Ishikawa (cell line): ENCODE measurements around the gene AGAP1.
A peak's percentile ranks its signal among the peaks of the same experiment; 100 is the strongest.

Source experiments
- CEBPB ChIP-seq: IDR thresholded peaks from 2 replicates; pipeline ENCODE4 v1.6.1; 2012
- CREB1 ChIP-seq: IDR thresholded peaks from 2 replicates; pipeline ENCODE4 v1.6.1; 2012; ENCODE audit warnings: low read depth
- EGR1 ChIP-seq: IDR thresholded peaks from 2 replicates; pipeline ENCODE4 v1.6.1; 2012
- EP300 ChIP-seq: IDR thresholded peaks from 2 replicates; pipeline ENCODE4 v1.6.1; 2012; ENCODE audit warnings: borderline replicate concordance
- FOXM1 ChIP-seq: IDR thresholded peaks from 2 replicates; pipeline ENCODE4 v1.6.1; 2012; ENCODE audit warnings: low read depth, borderline replicate concordance
- MAX ChIP-seq: IDR thresholded peaks from 2 replicates; pipeline ENCODE4 v1.6.1; 2012
- NFIC ChIP-seq: IDR thresholded peaks from 2 replicates; pipeline ENCODE4 v1.6.1; 2012
- RAD21 ChIP-seq: IDR thresholded peaks from 2 replicates; pipeline ENCODE4 v1.6.1; 2012; ENCODE audit warnings: low read depth
- REST ChIP-seq: IDR thresholded peaks from 2 replicates; pipeline ENCODE4 v1.6.1; 2012; ENCODE audit warnings: low read depth, mild to moderate bottlenecking
- TAF1 ChIP-seq: IDR thresholded peaks from 2 replicates; pipeline ENCODE4 v1.6.1; 2012; ENCODE audit warnings: low read depth, mild to moderate bottlenecking
- TCF12 ChIP-seq: IDR thresholded peaks from 2 replicates; pipeline ENCODE4 v1.6.1; 2012; ENCODE audit warnings: low read depth
- TEAD4 ChIP-seq: IDR thresholded peaks from 2 replicates; pipeline ENCODE4 v1.6.1; 2012
- USF1 ChIP-seq: IDR thresholded peaks from 2 replicates; pipeline ENCODE4 v1.6.1; 2012
- YY1 ChIP-seq: IDR thresholded peaks from 2 replicates; pipeline ENCODE4 v1.6.1; 2012; ENCODE audit warnings: low read depth
- ZBTB7A ChIP-seq: IDR thresholded peaks from 2 replicates; pipeline ENCODE4 v1.6.1; 2012; ENCODE audit warnings: low read depth

Gene AGAP1

GRCh38 chr2:235833971-235834620 lies 340.3 kb downstream of the AGAP1 start:
- TF ChIP-seq EP300 (no peak), MAX (no peak), RAD21 (no peak), CEBPB (no peak), USF1 (no peak), EGR1 (no peak), TAF1 (no peak), TCF12 (no peak)

GRCh38 chr2:235834781-235835180 lies 340.9 kb downstream of the AGAP1 start:
- no peak for TF ChIP-seq EGR1
- TF ChIP-seq USF1: no peak
- TF ChIP-seq RAD21: no peak
- TF ChIP-seq MAX: no peak
- no peak for TF ChIP-seq ZBTB7A
- TF ChIP-seq TAF1: no peak
- TF ChIP-seq FOXM1: no peak
- TF ChIP-seq EP300: no peak
- no peak for TF ChIP-seq CEBPB

- TF ChIP-seq TCF12 (no peak), TAF1 (no peak), RAD21 (no peak), NFIC (no peak), EGR1 (no peak), CREB1 (no peak), TEAD4 (no peak), USF1 (no peak), ZBTB7A (no peak), MAX (no peak), YY1 (no peak)
Observed at GRCh38 chr2:235835810-235836209, 342.0 kb downstream of the AGAP1 start.

- TF ChIP-seq RAD21: no peak
- TF ChIP-seq USF1: no peak
- TF ChIP-seq NFIC: no peak
- no peak for TF ChIP-seq FOXM1
- TF ChIP-seq TEAD4: 0 out of 2 replicates have a peak, but pooled peaks have one; percentile 23
- TF ChIP-seq MAX: 0 out of 2 replicates have a peak, but pooled peaks have one; percentile 32
Observed at GRCh38 chr2:235836491-235836911, 342.7 kb downstream of the AGAP1 start.

GRCh38 chr2:235839226-235839625 lies 345.4 kb downstream of the AGAP1 start:
- TF ChIP-seq YY1 (no peak), USF1 (no peak), EP300 (no peak), FOXM1 (no peak), ZBTB7A (no peak), NFIC (no peak), CEBPB (no peak)

GRCh38 chr2:235839974-235840373 lies 346.1 kb downstream of the AGAP1 start:
- no peak for TF ChIP-seq CEBPB
- TF ChIP-seq YY1: no peak
- no peak for TF ChIP-seq USF1
- TF ChIP-seq REST: no peak
- TF ChIP-seq ZBTB7A: no peak
- TF ChIP-seq TCF12: no peak
- TF ChIP-seq TEAD4: no peak
- no peak for TF ChIP-seq MAX
- TF ChIP-seq TAF1: no peak
- no peak for TF ChIP-seq FOXM1
- TF ChIP-seq EGR1: no peak
- TF ChIP-seq RAD21: no peak
- no peak for TF ChIP-seq EP300
- no peak for TF ChIP-seq NFIC
- no peak for TF ChIP-seq CREB1
